ENCODE measurements around the gene MBD6.
"Not testable (repeated sequence)": the region's sequence is repeated elsewhere in the genome, so short reads cannot be mapped to it uniquely, and the experiment has no call there.

MBD6 gene

DNA sequence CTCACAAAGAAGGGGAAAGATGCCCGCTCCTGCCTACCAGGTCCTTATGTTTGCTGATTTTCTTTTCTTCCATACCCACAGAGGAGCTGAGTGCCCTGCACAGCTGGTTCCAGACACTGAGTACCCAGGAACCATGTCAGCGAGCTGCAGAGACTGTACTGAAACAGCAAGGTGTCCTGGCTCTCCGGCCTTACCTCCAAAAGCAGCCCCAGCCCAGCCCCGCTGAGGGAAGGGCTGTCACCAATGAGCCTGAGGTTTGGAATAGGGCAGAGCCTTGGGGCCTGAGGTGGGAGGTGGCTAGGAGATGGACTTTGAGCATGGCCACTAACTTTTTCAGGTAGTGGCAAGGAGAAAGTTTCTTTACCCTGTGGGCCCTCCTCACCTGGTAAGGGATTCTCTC lies 32.5 kb upstream of the MBD6 start:
- DNase-seq, result no peak

- DNase-seq, result no peak
These were observed 31.0 kb upstream of the MBD6 start for GRCh38 chr12:57491393-57492280.

- DNase-seq, result not testable (repeated sequence)
These were observed 27.4 kb upstream of the MBD6 start for GRCh38 chr12:57495051-57495701.

DNA sequence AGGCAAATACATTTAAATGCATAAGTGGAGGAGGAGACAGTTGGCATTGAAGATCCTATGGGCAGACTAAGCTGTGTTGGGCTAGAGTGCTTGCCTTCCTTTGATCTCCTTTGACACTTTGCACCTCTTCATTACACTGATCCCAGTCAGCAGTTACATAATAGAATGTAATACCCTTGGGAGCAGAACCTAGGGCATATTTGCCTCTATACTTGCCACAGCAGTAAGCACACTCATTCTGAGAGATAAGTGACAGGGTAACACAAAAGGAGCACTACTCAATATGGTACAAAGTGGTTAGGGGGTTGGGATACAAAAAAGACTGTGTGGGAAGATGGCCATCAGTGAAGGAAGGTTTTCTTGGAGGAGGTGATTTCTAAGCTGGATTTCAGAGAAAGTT lies 25.8 kb upstream of the MBD6 start:
- DNase-seq, result no peak

DNA sequence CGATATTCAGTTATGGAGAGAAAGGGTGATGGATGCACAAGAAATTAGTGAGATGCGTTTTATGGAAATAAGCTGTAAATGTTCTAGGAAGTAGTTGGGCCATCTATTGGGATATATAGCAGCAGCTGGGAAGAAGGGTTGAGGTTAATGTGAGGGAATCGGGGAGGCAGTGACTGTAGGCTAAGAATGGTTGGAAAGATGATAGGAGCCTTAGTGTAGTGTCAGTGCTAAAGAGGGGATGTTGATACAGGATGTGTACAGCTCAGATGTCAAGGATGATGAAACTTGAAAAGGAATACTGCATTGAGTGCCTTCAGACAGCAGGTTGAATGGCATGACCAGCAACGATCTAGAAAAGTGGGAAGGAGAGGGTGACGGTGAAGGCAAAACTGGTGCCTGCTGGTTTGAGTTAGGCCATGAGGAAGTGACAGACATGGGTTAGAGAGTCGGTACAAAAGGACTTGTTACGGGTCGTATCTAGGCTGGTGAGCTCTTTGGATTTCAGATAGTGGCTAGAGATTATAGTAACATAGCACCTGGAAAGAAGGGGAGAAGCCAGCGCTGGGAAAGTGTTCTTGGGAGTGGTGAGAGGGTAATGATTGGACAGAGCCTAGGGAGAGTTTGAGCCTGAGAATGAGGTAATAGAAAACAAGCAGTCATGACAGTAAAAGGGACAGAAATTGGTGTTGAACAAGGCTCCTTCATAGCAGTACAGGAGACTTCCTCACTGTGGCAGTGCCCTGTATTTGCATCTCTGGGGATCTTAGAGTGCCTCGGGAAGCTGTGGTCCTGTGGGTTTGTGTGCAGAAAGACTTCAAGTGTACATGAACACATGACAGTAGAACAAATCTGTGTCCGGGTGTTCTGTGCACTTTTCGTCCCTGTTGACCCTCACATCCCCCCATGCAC lies 25.1 kb upstream of the MBD6 start:
- DNase-seq, result no peak

GRCh38 chr12:57498132-57498502 lies 24.5 kb upstream of the MBD6 start:
- DNase-seq, result no peak

GRCh38 chr12:57498571-57498970 lies 24.1 kb upstream of the MBD6 start:
- no peak for DNase-seq

DNA sequence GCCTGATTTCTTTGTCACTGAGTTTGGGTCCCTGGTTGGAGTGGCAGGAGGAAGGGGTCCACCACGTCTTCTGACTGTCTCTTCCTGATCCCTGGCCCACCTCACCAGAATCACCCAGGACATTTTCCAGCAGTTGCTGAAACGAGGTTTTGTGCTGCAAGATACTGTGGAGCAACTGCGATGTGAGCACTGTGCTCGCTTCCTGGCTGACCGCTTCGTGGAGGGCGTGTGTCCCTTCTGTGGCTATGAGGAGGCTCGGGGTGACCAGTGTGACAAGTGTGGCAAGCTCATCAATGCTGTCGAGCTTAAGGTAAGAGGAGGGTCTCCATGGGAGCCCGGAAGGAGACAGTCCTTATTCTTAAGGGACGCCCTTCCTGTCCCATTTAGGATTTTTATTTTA lies 22.4 kb upstream of the MBD6 start:
- no peak for DNase-seq

- not testable (repeated sequence) for DNase-seq
These were observed 20.2 kb upstream of the MBD6 start for GRCh38 chr12:57502311-57502969.

DNA sequence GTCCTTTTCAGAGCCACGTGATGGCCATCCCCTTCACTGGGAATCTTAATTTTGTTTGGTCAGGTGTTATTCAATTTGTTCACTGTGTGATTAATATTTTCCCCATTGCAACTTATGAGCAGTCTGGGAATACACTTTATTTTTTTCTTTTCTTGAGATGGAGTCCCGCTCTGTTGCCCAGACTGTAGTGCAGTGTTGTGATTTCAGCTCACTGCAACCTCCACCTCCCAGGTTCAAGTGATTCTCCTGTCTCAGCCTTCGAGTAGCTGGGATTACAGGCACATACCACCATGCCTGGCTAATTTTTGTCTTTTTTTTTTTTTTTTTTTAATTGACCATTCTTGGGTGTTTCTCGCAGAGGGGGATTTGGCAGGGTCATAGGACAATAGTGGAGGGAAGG lies 16.1 kb upstream of the MBD6 start:
- not testable (repeated sequence) for DNase-seq

DNA sequence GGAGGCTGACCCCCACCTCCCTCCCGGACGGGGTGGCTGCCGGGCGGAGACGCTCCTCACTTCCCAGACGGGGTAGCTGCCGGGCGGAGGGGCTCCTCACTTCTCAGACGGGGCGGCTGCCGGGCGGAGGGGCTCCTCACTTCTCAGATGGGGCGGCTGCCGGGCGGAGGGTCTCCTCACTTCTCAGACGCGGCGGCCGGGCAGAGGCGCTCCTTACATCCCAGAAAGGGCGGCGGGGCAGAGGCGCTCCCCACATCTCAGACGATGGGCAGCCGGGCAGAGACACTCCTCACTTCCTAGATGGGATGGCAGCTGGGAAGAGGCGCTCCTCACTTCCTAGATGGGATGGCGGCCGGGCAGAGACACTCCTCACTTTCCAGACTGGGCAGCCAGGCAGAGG lies 14.8 kb upstream of the MBD6 start:
- not testable (repeated sequence) for DNase-seq

- DNase-seq, result no peak
These were observed 11.5 kb upstream of the MBD6 start for GRCh38 chr12:57511161-57511560.

DNA sequence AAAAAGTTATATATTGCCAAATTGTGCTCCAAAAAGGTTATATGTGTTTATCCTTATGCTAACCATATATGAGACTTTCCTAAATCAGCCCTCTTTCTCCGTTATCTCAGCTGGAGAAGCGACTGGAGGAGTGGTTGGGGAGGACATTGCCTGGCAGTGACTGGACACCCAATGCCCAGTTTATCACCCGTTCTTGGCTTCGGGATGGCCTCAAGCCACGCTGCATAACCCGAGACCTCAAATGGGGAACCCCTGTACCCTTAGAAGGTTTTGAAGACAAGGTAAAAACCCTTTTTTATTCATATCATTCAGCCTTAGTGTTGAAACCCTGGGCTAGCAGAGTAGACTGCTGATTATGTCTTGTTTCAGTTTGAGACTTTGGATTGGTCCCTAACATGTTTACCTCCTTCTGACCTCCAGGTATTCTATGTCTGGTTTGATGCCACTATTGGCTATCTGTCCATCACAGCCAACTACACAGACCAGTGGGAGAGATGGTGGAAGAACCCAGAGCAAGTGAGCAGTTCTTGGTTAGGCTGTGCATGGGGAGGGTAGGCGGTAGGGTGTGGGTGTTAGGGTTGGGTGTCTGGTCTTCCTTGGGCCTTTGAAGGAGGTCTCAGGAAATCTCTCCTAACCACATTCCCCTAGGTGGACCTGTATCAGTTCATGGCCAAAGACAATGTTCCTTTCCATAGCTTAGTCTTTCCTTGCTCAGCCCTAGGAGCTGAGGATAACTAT lies 10.9 kb upstream of the MBD6 start:
- no peak for DNase-seq

DNA sequence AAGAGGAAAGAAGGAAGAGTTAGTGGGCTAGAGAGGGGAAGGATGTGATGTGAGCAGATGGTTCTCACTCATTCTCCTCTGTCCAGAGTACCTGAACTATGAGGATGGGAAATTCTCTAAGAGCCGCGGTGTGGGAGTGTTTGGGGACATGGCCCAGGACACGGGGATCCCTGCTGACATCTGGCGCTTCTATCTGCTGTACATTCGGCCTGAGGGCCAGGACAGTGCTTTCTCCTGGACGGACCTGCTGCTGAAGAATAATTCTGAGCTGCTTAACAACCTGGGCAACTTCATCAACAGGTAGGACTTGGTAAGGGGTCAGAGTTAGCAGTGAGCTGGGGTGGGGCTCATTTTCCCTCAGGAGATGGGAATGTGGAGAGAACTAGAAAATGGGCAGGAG lies 10.0 kb upstream of the MBD6 start:
- DNase-seq, result no peak

DNA sequence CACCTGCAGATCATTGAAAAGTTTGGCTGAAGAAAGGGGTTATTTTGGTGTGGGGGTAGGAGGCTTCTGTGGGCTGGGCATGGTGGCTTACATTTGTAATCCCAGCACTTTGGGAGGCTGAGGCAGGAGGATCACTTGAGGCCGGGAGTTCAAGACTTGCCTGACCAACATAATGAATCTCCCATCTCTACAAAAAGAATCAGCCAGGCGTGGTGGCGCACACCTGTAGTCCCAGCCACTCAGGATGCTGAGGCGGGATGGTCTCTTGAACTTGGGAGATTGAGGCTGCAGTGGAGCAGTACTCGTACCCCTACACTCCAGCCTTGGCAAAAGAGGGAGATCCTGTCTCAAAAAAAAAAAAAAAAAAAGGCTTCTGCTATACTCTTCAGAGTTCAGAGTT lies 9.4 kb upstream of the MBD6 start:
- no peak for DNase-seq

DNA sequence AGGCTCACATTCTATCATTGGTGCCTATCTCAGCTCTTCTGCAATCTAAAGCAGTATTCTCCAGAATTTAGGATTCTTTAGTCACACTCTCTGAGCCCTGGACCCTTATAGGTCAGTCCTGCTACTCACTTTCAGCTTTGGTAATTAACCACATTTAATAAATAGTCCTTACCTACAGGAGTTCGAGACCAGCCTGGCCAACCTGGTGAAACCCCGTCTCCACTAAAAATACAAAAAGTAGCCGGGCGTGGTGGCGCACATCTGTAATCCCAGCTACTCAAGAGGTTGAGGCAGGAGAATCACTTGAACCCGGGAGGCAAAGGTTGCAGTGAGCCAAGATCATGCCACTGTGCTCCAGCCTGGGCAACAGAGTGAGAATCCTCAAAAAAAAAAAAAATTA lies 8.9 kb upstream of the MBD6 start:
- DNase-seq, result not testable (repeated sequence)

GRCh38 chr12:57514246-57514645 lies 8.4 kb upstream of the MBD6 start:
- DNase-seq, result not testable (repeated sequence)

GRCh38 chr12:57514720-57515407 lies 7.8 kb upstream of the MBD6 start:
- DNase-seq, result no peak

- no peak for DNase-seq
These were observed 7.2 kb upstream of the MBD6 start for GRCh38 chr12:57515408-57515933.

DNA sequence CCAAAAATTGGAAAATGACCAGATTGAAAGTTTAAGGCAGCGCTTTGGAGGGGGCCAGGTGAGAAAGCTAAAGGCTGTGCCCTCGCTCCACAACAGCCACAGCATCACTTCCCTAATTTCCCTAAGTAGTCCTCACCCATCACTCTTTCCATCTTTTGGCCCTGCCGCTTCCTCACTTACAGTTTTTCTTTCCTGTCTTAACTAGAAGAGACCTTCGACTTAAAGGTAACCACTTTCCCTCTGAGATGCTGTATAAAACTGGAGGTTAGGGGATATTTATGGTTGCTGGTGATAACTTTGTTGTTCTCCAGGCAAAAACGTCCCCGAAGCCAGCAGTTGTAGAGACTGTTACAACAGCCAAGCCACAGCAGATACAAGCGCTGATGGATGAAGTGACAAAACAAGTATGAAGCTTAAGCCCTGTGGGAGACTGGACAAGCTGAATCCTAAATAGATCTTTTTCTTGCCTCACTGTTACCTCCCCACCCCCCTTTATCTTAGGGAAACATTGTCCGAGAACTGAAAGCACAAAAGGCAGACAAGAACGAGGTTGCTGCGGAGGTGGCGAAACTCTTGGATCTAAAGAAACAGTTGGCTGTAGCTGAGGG lies 6.6 kb upstream of the MBD6 start:
- DNase-seq, result no peak

Measured in SHP77 treated with DMSO at 0.1 percent for 48 hours (cell line).